ENCODE data around the gene APOA5. TPM values are rescaled to one million over a fixed set of nuclear protein-coding genes. Genes with fewer than 3 reads are reported as not detected.

Gene APOA5
- total and polyA plus RNA-seq, 2 of the 13 experiments (the other 11 are each of a cell fraction or from before 2014, with no cell fraction given), result 44.0 to 49.1 TPM

GRCh38 chr11:116828632-116829524, 37.2 kb upstream of the APOA5 start (continued):
- TF ChIP-seq UBTF (CRISPR knock-in tag; IDR thresholded peaks at IDR 0.05) (no peak), THRA (CRISPR knock-in tag; IDR thresholded peaks at IDR 0.05; ENCODE audit: borderline replicate concordance) (peak; percentile 78; the same call in 1 of the 2 replicates), ZNF546 (CRISPR knock-in tag; conservative IDR thresholded peaks at IDR 0.05) (no peak), MED8 (CRISPR knock-in tag; IDR thresholded peaks at IDR 0.05; ENCODE audit: insufficient replicate concordance) (peak; percentile 87), MBD4 (IDR thresholded peaks at IDR 0.05; ENCODE audit: borderline replicate concordance, low read length) (no peak), EP300 (IDR thresholded peaks at IDR 0.05; ENCODE audit: low read depth in 2 of 2, low read length in 2 of 2) (peak; percentile 64 to 96; a peak in 3 of 4 replicates), EP300 (CRISPR knock-in tag; IDR thresholded peaks at IDR 0.05; ENCODE audit: borderline replicate concordance) (peak; percentile 85), RXRB (CRISPR knock-in tag; IDR thresholded peaks at IDR 0.05; ENCODE audit: borderline replicate concordance) (peak; percentile 93), SNAPC2 (CRISPR knock-in tag; IDR thresholded peaks at IDR 0.05) (peak; percentile 17; the same call in 1 of the 2 replicates), ISL2 (CRISPR knock-in tag; IDR thresholded peaks at IDR 0.05) (peak; percentile 86), ZSCAN31 (CRISPR knock-in tag; IDR thresholded peaks at IDR 0.05; ENCODE audit: low read depth) (0 out of 2 replicates have a peak, but pooled peaks have one; percentile 59), ATF5 (CRISPR knock-in tag; IDR thresholded peaks at IDR 0.05; ENCODE audit: low read depth) (no peak), ZNF260 (CRISPR knock-in tag; IDR thresholded peaks at IDR 0.05; ENCODE audit: borderline replicate concordance, low read depth) (no peak), ZNF292 (CRISPR knock-in tag; IDR thresholded peaks at IDR 0.05; ENCODE audit: borderline replicate concordance, low read depth) (peak; percentile 22; the same call in 1 of the 2 replicates), MAX (IDR thresholded peaks at IDR 0.05) (no peak), ZNF720 (CRISPR knock-in tag; IDR thresholded peaks at IDR 0.05) (no peak), ZNF790 (CRISPR knock-in tag; IDR thresholded peaks at IDR 0.05; ENCODE audit: borderline replicate concordance) (no peak), ZFP41 (CRISPR knock-in tag; IDR thresholded peaks at IDR 0.05; ENCODE audit: borderline replicate concordance) (no peak), SNAPC5 (CRISPR knock-in tag; IDR thresholded peaks at IDR 0.05; ENCODE audit: borderline replicate concordance) (no peak; the same call in 1 of the 2 replicates), PATZ1 (CRISPR knock-in tag; IDR thresholded peaks at IDR 0.05) (peak; percentile 100), DNMT1 (CRISPR knock-in tag; IDR thresholded peaks at IDR 0.05) (no peak), NFKB2 (CRISPR knock-in tag; IDR thresholded peaks at IDR 0.05; ENCODE audit: borderline replicate concordance) (peak; percentile 50; the same call in 1 of the 2 replicates)

All from HepG2 (cell line).